Measurements from ENCODE around the gene IFIT3. TPM values are rescaled to one million over a fixed set of nuclear protein-coding genes. Genes with fewer than 3 reads are reported as not detected.

The IFIT3 gene
- total RNA-seq, 1 donor from 2014 or later, result not detected

- H3K4me3 Mint-ChIP-seq (ENCODE audit: low read depth), result no peak overlapping the region
- no peak for DNase-seq (ENCODE audit: low spot score, unreplicated experiment)
- H3K27me3 Mint-ChIP-seq, result peaks cover 12% of the 10 kb centered on the region
- no peak for TF ChIP-seq CTCF (IDR thresholded peaks at IDR 0.05; ENCODE audit: unreplicated experiment)
- H3K27ac Mint-ChIP-seq, result no peak overlapping the region
- no peaks in the 10 kb centered on the region for H3K36me3 Mint-ChIP-seq (ENCODE audit: insufficient read depth)
- H3K4me1 Mint-ChIP-seq (ENCODE audit: low read depth), result peaks cover 2% of the 10 kb centered on the region
- peaks cover under 1% of the 10 kb centered on the region for H3K9me3 Mint-ChIP-seq (ENCODE audit: low read depth)
Measured at GRCh38 chr10:89304446-89304845, 23.4 kb upstream of the IFIT3 start.

GRCh38 chr10:89304925-89305324, 22.9 kb upstream of the IFIT3 start:
- H3K4me1 Mint-ChIP-seq (ENCODE audit: low read depth), result peaks cover 2% of the 10 kb centered on the region
- TF ChIP-seq CTCF (IDR thresholded peaks at IDR 0.05; ENCODE audit: unreplicated experiment), result no peak
- DNase-seq (ENCODE audit: low spot score, unreplicated experiment), result no peak
- H3K27me3 Mint-ChIP-seq, result peaks cover 12% of the 10 kb centered on the region
- no peak overlapping the region for H3K4me3 Mint-ChIP-seq (ENCODE audit: low read depth)
- H3K9me3 Mint-ChIP-seq (ENCODE audit: low read depth), result no peaks in the 10 kb centered on the region
- no peaks in the 10 kb centered on the region for H3K36me3 Mint-ChIP-seq (ENCODE audit: insufficient read depth)
- H3K27ac Mint-ChIP-seq, result no peak overlapping the region

GRCh38 chr10:89305766-89306433, 21.9 kb upstream of the IFIT3 start:
- Mint-ChIP-seq H3K27me3 (peaks cover 12% of the 10 kb centered on the region), H3K4me3 (ENCODE audit: low read depth) (no peak overlapping the region), H3K36me3 (ENCODE audit: insufficient read depth) (no peaks in the 10 kb centered on the region), H3K27ac (peak overlapping the region; percentile 42), H3K9me3 (ENCODE audit: low read depth) (no peaks in the 10 kb centered on the region), H3K4me1 (ENCODE audit: low read depth) (peaks cover 2% of the 10 kb centered on the region)
- DNase-seq (ENCODE audit: low spot score, unreplicated experiment), result no peak
- TF ChIP-seq CTCF (IDR thresholded peaks at IDR 0.05; ENCODE audit: unreplicated experiment), result no peak

GRCh38 chr10:89306434-89307268, 21.1 kb upstream of the IFIT3 start:
- Mint-ChIP-seq H3K4me3 (ENCODE audit: low read depth) (no peak overlapping the region), H3K9me3 (ENCODE audit: low read depth) (no peaks in the 10 kb centered on the region), H3K4me1 (ENCODE audit: low read depth) (peaks cover 2% of the 10 kb centered on the region), H3K27ac (no peak overlapping the region), H3K27me3 (peaks cover 12% of the 10 kb centered on the region), H3K36me3 (ENCODE audit: insufficient read depth) (no peaks in the 10 kb centered on the region)
- DNase-seq (ENCODE audit: low spot score, unreplicated experiment), result no peak
- no peak for TF ChIP-seq CTCF (IDR thresholded peaks at IDR 0.05; ENCODE audit: unreplicated experiment)

GRCh38 chr10:89307269-89307577, 20.6 kb upstream of the IFIT3 start:
- TF ChIP-seq CTCF (IDR thresholded peaks at IDR 0.05; ENCODE audit: unreplicated experiment), result no peak
- Mint-ChIP-seq H3K9me3 (ENCODE audit: low read depth) (peaks cover 3% of the 10 kb centered on the region), H3K36me3 (ENCODE audit: insufficient read depth) (no peaks in the 10 kb centered on the region), H3K27me3 (peaks cover 12% of the 10 kb centered on the region), H3K4me1 (ENCODE audit: low read depth) (no peaks in the 10 kb centered on the region), H3K4me3 (ENCODE audit: low read depth) (no peak overlapping the region), H3K27ac (no peak overlapping the region)
- no peak for DNase-seq (ENCODE audit: low spot score, unreplicated experiment)
